GM12873 (cell line): ENCODE data around the gene DENND1A.
A peak's percentile ranks its signal among the peaks of the same experiment; 100 is the strongest.

Experiments
- CTCF ChIP-seq: IDR thresholded peaks from 2 replicates; pipeline ENCODE4 v1.5.1; 2012; ENCODE audit warnings: low read depth, mild to moderate bottlenecking, moderate library complexity, low read length, control low read depth; ENCODE audit not compliant: insufficient read depth; ENCODE audit errors: missing control alignments

DENND1A gene

GRCh38 chr9:123945532-123945931 is 15.6 kb upstream of the DENND1A start:
- no peak for TF ChIP-seq CTCF

- no peak for TF ChIP-seq CTCF
Observed at GRCh38 chr9:123943671-123944070, 13.7 kb upstream of the DENND1A start.

- TF ChIP-seq CTCF = no peak
Observed at GRCh38 chr9:123942542-123942941, 12.6 kb upstream of the DENND1A start.

- TF ChIP-seq CTCF = no peak
Observed at GRCh38 chr9:123941524-123942070, 11.7 kb upstream of the DENND1A start.

GRCh38 chr9:123940721-123941523 is 11.0 kb upstream of the DENND1A start:
- peak; percentile 14 for TF ChIP-seq CTCF

- no peak for TF ChIP-seq CTCF
Observed at GRCh38 chr9:123938401-123938800, 8.5 kb upstream of the DENND1A start.

- TF ChIP-seq CTCF = no peak
Observed at GRCh38 chr9:123933440-123934212, 3.7 kb upstream of the DENND1A start.
